Stimulated activated CD8-positive, alpha-beta memory T cell treated with anti-CD3 and anti-CD28 coated beads, Interleukin-2, amount 100 ng/mL, for 48 hours (primary cell): ENCODE measurements around the gene NLRP9.
"Not testable (repeated sequence)": the region's sequence is repeated elsewhere in the genome, so short reads cannot be mapped to it uniquely, and the experiment has no call there.

Experiments
- DNase-seq, 2 donors: peaks; one replicate each; pipeline ENCODE4 v3.0.0-alpha.2; 2020; ENCODE audit warnings: low read depth in 2 of 2

NLRP9 gene

GRCh38 chr19:55738302-55738701 lies at the start of gene NLRP9:
Gene NLRP9, minus strand, starts transcription at chr19:55738402. Its CDS starts 28 bp downstream, at chr19:55738374.
- DNase-seq, result no peak

GRCh38 chr19:55781112-55781511 lies 42.9 kb upstream of the NLRP9 start:
- no peak for DNase-seq

GRCh38 chr19:55778331-55778730 lies 40.1 kb upstream of the NLRP9 start:
- no peak for DNase-seq

GRCh38 chr19:55777528-55777927 lies 39.3 kb upstream of the NLRP9 start:
- no peak for DNase-seq

GRCh38 chr19:55769632-55770031 lies 31.4 kb upstream of the NLRP9 start:
- not testable (repeated sequence) for DNase-seq

GRCh38 chr19:55768818-55769217 lies 30.6 kb upstream of the NLRP9 start, which contains the start of gene RFPL4AL1:
Gene RFPL4AL1, plus strand, starts transcription at chr19:55769118. Its CDS starts 2,687 bp downstream, at chr19:55771805.
- not testable (repeated sequence) for DNase-seq

GRCh38 chr19:55766466-55766865 lies 28.3 kb upstream of the NLRP9 start:
- no peak for DNase-seq

GRCh38 chr19:55758797-55759196 lies 20.6 kb upstream of the NLRP9 start, which contains the start of gene RFPL4A:
Gene RFPL4A, plus strand, starts transcription at chr19:55759097. Its CDS starts 2,704 bp downstream, at chr19:55761801.
- not testable (repeated sequence) for DNase-seq

- not testable (repeated sequence) for DNase-seq
Measured at GRCh38 chr19:55756808-55757207, 18.6 kb upstream of the NLRP9 start.

GRCh38 chr19:55753401-55753800 lies 15.2 kb upstream of the NLRP9 start:
- no peak for DNase-seq

- DNase-seq, result no peak
Measured at GRCh38 chr19:55750715-55751114, 12.5 kb upstream of the NLRP9 start.

GRCh38 chr19:55730378-55730777 lies 7.8 kb downstream of the NLRP9 start:
- not testable (repeated sequence) for DNase-seq

GRCh38 chr19:55723491-55723890 lies 14.7 kb downstream of the NLRP9 start:
- DNase-seq, result no peak

- DNase-seq, result no peak
Measured at GRCh38 chr19:55720801-55721200, 17.4 kb downstream of the NLRP9 start.

- no peak for DNase-seq
Measured at GRCh38 chr19:55720214-55720746, 17.9 kb downstream of the NLRP9 start.

GRCh38 chr19:55717879-55718711 lies 20.1 kb downstream of the NLRP9 start:
- DNase-seq, result not testable (repeated sequence)

- no peak for DNase-seq
Measured at GRCh38 chr19:55717251-55717650, 21.0 kb downstream of the NLRP9 start.

- DNase-seq, result no peak
Measured at GRCh38 chr19:55716531-55716930, 21.7 kb downstream of the NLRP9 start.

- no peak for DNase-seq
Measured at GRCh38 chr19:55712804-55713631, 25.2 kb downstream of the NLRP9 start.

GRCh38 chr19:55711719-55712118 lies 26.5 kb downstream of the NLRP9 start:
- no peak for DNase-seq

- DNase-seq, result no peak
Measured at GRCh38 chr19:55705972-55706371, 32.2 kb downstream of the NLRP9 start.
